ENCODE results near the gene PAF1.

The PAF1 gene

DNA sequence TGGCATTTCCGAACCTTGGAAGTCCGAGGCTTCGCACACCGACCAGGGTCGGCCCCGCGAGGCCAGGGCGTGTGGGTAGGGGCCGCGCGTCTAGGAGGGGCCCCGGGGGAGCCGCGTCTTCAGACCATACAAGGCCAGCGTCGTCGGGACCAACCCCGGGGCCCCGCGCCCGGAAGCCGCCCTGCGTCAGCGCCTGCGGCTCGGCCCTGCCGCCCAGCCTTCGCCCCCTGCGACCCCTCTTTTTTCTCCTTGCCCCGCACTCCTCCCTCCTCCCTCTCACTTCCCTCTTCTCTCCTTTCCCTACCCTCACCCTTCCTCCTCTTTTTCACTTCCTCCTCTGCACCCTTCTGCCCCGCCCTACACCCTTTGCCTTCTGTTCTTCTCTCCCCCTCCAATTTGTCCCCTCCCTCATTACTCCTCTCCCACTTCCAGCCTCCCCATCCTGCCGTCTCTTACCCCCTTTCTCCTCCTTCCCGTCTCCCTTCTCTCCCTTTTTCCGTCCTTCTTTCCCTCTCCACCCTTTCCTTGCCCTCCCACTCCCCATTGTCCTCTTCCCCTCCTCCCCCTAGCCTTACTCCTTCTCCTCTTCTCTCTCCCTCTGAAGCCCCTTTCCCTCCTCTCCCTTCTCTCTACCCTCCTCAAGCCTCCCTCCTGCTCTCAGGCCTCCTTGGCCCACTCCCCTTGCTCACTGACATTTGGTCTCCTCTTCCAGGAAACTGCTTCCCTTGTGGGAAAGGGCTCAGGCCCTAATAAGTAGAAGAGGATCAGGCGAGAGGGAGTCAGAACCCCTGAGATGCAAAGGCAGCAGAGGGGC is 19.3 kb upstream of the PAF1 start:
- peaks cover 49% of the 10 kb centered on the region for H3K4me1 ChIP-seq (ENCODE audit: control insufficient read depth, insufficient read depth, low read length)

DNA sequence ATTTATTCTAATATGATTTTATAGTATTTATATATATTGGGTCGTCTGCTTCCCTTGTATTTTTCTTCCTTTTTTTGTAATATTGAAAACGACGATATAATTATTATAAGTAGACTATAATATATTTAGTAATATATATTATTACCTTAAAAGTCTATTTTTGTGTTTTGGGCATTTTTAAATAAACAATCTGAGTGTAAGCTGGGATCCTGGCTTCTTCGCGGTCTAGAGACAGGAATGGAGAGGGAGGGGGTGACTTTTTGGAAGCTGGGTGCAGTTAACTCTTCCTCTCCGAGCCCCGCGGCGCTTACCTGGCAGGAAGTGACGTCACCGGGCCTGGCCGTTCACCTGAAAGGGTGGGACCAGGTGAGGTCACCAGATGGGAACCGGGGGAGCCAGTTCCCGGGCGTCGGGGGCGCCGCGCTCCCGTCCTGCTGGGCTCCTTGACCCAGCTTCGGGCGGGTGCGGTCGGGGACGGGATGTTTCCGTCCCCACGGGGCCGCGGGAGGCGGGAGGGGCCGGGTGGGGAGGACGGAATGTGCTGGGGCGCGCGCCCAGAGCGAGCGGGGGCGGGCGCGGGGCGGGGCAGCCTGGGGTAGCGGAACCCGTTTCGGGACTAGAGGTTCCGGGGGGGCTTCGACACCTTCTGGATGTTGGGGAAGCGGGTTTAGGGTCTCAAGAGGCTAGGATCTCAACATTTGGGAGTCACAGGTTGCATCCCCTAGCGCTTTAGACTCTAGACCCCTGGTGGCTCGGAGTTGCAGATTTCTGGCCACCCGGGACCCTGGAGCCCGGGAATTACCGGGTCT is 18.5 kb upstream of the PAF1 start:
- H3K4me3 ChIP-seq (ENCODE audit: low read depth, low read length): peak overlapping the region; percentile 94
- no peaks in the 10 kb centered on the region for H3K27me3 ChIP-seq (ENCODE audit: control insufficient read depth, insufficient read depth, low read length)
- H3K9me3 ChIP-seq (ENCODE audit: control insufficient read depth, insufficient read depth, low read depth, low read length): no peaks in the 10 kb centered on the region
- peak overlapping the region; percentile 94 for H3K27ac ChIP-seq (ENCODE audit: low read depth, low read length)
- H3K36me3 ChIP-seq (ENCODE audit: control insufficient read depth, insufficient read depth, low read length): no peaks in the 10 kb centered on the region
- peaks cover 48% of the 10 kb centered on the region for H3K4me1 ChIP-seq (ENCODE audit: control insufficient read depth, insufficient read depth, low read length)
- H3K9ac ChIP-seq (ENCODE audit: low read length): peak overlapping the region; percentile 91

More for the DNA sequence above, 19.3 kb upstream of the PAF1 start:
- H3K9me3 ChIP-seq (ENCODE audit: control insufficient read depth, insufficient read depth, low read depth, low read length): no peaks in the 10 kb centered on the region
- H3K4me3 ChIP-seq (ENCODE audit: low read depth, low read length): peak overlapping the region; percentile 94
- peak overlapping the region; percentile 91 for H3K9ac ChIP-seq (ENCODE audit: low read length)
- peak overlapping the region; percentile 94 for H3K27ac ChIP-seq (ENCODE audit: low read depth, low read length)
- no peaks in the 10 kb centered on the region for H3K27me3 ChIP-seq (ENCODE audit: control insufficient read depth, insufficient read depth, low read length)
- no peaks in the 10 kb centered on the region for H3K36me3 ChIP-seq (ENCODE audit: control insufficient read depth, insufficient read depth, low read length)

DNA sequence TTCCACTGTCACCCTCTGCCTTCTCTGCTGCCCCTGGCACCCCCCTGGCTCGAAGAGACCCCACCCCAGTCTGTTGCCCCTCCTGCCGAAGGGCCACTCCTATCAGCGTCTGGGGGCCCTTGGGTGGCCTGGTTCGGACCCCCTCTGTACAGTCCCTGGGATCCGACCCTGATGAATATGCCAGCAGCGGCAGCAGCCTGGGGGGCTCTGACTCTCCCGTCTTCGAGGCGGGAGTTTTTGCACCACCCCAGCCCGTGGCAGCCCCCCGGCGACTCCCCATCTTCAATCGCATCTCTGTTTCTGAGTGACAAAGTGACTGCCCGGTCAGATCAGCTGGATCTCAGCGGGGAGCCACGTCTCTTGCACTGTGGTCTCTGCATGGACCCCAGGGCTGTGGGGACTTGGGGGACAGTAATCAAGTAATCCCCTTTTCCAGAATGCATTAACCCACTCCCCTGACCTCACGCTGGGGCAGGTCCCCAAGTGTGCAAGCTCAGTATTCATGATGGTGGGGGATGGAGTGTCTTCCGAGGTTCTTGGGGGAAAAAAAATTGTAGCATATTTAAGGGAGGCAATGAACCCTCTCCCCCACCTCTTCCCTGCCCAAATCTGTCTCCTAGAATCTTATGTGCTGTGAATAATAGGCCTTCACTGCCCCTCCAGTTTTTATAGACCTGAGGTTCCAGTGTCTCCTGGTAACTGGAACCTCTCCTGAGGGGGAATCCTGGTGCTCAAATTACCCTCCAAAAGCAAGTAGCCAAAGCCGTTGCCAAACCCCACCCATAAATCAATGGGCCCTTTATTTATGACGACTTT is 17.7 kb upstream of the PAF1 start:
- no peaks in the 10 kb centered on the region for H3K9me3 ChIP-seq (ENCODE audit: control insufficient read depth, insufficient read depth, low read depth, low read length)
- peak overlapping the region; percentile 93 for H3K4me3 ChIP-seq (ENCODE audit: low read depth, low read length)
- peaks cover 48% of the 10 kb centered on the region for H3K4me1 ChIP-seq (ENCODE audit: control insufficient read depth, insufficient read depth, low read length)
- H3K27ac ChIP-seq (ENCODE audit: low read depth, low read length): no peak overlapping the region
- no peaks in the 10 kb centered on the region for H3K27me3 ChIP-seq (ENCODE audit: control insufficient read depth, insufficient read depth, low read length)
- H3K9ac ChIP-seq (ENCODE audit: low read length): peak overlapping the region; percentile 88
- H3K36me3 ChIP-seq (ENCODE audit: control insufficient read depth, insufficient read depth, low read length): no peaks in the 10 kb centered on the region

DNA sequence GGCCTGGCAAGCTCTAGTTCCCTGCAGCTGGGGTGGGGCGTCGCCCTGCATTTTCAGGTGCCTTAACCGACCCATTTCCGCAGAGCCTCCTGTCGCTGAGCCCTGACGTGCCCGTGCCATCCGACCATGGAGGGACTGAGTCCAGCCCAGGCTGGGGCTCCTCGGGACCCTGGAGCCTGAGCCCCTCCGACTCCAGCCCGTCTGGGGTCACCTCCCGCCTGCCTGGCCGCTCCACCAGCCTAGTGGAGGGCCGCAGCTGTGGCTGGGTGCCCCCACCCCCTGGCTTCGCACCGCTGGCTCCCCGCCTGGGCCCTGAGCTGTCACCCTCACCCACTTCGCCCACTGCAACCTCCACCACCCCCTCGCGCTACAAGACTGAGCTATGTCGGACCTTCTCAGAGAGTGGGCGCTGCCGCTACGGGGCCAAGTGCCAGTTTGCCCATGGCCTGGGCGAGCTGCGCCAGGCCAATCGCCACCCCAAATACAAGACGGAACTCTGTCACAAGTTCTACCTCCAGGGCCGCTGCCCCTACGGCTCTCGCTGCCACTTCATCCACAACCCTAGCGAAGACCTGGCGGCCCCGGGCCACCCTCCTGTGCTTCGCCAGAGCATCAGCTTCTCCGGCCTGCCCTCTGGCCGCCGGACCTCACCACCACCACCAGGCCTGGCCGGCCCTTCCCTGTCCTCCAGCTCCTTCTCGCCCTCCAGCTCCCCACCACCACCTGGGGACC is 16.9 kb upstream of the PAF1 start:
- Histone ChIP-seq H3K9ac (ENCODE audit: low read length) (peak overlapping the region; percentile 88), H3K4me1 (ENCODE audit: control insufficient read depth, insufficient read depth, low read length) (peaks cover 48% of the 10 kb centered on the region), H3K36me3 (ENCODE audit: control insufficient read depth, insufficient read depth, low read length) (no peaks in the 10 kb centered on the region), H3K9me3 (ENCODE audit: control insufficient read depth, insufficient read depth, low read depth, low read length) (no peaks in the 10 kb centered on the region), H3K27me3 (ENCODE audit: control insufficient read depth, insufficient read depth, low read length) (no peaks in the 10 kb centered on the region), H3K4me3 (ENCODE audit: low read depth, low read length) (peak overlapping the region; percentile 93), H3K27ac (ENCODE audit: low read depth, low read length) (peak overlapping the region; percentile 2; the same call in 1 of the 2 replicates)

DNA sequence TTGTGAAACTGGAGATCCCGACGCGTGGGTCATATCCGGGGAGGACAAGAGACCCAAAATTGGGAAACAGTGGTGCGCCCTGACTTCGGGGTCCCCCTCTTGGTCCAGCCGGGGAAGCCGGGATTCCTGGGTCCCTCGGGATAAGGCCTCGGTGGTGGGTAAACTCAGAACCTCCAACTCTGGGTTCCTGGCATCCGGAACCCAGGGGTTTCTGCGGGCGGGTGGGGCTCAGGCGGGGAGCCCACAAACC is 16.4 kb upstream of the PAF1 start:
- H3K9ac ChIP-seq (ENCODE audit: low read length): peak overlapping the region; percentile 88
- H3K27ac ChIP-seq (ENCODE audit: low read depth, low read length): peak overlapping the region; percentile 2; the same call in 1 of the 2 replicates
- no peaks in the 10 kb centered on the region for H3K36me3 ChIP-seq (ENCODE audit: control insufficient read depth, insufficient read depth, low read length)
- no peaks in the 10 kb centered on the region for H3K9me3 ChIP-seq (ENCODE audit: control insufficient read depth, insufficient read depth, low read depth, low read length)
- no peaks in the 10 kb centered on the region for H3K27me3 ChIP-seq (ENCODE audit: control insufficient read depth, insufficient read depth, low read length)
- peaks cover 50% of the 10 kb centered on the region for H3K4me1 ChIP-seq (ENCODE audit: control insufficient read depth, insufficient read depth, low read length)
- peak overlapping the region; percentile 93 for H3K4me3 ChIP-seq (ENCODE audit: low read depth, low read length)

DNA sequence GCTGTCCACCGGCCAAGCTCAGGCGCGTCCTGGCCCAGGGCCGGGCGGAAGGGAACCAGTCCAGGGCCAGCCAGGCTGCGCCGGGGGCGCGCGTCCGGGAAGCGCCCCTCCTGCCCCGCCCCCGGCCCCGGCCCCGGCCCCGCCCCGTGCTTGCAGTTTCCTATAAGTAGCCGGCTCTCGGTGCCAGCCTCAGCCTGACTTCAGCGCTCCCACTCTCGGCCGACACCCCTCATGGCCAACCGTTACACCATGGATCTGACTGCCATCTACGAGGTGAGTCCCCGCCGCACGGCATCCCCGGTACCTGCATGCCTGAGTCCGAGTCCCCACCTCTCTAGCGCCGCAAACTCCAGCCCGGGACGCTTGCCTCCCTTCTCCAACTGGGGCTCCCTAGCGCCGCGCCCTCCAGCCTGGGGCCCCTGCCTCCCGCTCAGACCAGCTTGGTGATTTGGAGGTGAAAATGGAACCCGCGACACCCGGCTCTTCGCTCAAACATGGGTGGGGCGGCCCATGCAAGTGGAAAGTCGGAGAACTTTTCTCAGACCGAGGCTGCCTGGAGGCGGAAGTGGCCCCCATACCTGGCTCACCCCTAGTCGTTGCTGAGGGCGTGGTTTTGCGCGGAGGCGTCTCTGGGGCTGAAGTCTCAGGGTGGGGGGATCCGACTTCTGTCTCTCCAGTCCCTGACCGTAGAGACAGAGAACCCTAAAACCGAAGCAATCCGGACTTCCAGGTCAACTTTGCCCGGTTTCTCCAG is 15.9 kb upstream of the PAF1 start, which contains the start of gene ZFP36:
ZFP36 (plus strand) TSS at position 192 of the 754 bp plus-strand sequence; CDS start at position 250, 58 bp downstream.
- H3K27ac ChIP-seq (ENCODE audit: low read depth, low read length): peak within 1 kb of the TSS; percentile 30; the same call in 1 of the 2 replicates
- H3K27me3 ChIP-seq (ENCODE audit: control insufficient read depth, insufficient read depth, low read length): no peaks in the 10 kb centered on the region
- H3K9me3 ChIP-seq (ENCODE audit: control insufficient read depth, insufficient read depth, low read depth, low read length): no peaks in the 10 kb centered on the region
- peak within 1 kb of the TSS; percentile 93 for H3K4me3 ChIP-seq (ENCODE audit: low read depth, low read length)
- peaks cover 55% of the 10 kb centered on the region for H3K4me1 ChIP-seq (ENCODE audit: control insufficient read depth, insufficient read depth, low read length)
- H3K36me3 ChIP-seq (ENCODE audit: control insufficient read depth, insufficient read depth, low read length): no peaks in the 10 kb centered on the region
- peak within 1 kb of the TSS; percentile 88 for H3K9ac ChIP-seq (ENCODE audit: low read length)

DNA sequence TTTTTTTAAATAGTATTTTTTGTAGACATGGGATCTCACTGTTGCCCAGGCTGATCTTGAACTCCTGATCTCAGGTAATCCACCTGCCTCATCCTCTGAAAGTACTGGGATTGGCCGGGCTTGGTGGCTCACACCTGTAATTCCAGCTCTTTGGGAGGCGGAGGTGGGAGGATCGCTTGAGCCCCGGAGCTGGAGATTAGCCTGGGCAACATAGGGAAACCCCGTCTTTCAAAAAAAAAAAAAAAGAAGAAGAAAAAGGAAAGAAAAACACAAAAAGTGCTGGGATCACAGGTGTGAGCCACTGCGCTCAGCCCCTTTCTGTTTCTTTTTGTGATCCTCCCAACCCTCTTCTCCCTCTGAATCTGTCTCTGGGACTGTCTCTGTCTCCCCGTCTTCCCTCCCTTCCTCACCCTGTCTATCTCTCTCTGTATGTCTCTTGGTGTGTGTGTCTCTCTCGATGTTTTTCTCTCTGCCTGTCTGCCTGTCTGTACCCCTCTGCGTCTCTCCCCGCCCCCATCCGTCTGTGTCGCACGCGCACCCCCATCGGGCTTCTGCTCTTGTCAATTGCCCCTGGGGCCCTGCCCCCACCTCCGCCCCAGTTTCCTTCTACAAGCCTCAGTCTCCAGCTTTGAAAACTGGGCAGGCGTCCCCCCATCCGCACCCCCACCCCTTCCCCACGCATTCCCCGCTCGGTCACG is 15.2 kb upstream of the PAF1 start:
- H3K9me3 ChIP-seq (ENCODE audit: control insufficient read depth, insufficient read depth, low read depth, low read length): no peaks in the 10 kb centered on the region
- H3K27ac ChIP-seq (ENCODE audit: low read depth, low read length): 0 out of 2 replicates have a peak overlapping the region, but pooled peaks have one; percentile 18

DNA sequence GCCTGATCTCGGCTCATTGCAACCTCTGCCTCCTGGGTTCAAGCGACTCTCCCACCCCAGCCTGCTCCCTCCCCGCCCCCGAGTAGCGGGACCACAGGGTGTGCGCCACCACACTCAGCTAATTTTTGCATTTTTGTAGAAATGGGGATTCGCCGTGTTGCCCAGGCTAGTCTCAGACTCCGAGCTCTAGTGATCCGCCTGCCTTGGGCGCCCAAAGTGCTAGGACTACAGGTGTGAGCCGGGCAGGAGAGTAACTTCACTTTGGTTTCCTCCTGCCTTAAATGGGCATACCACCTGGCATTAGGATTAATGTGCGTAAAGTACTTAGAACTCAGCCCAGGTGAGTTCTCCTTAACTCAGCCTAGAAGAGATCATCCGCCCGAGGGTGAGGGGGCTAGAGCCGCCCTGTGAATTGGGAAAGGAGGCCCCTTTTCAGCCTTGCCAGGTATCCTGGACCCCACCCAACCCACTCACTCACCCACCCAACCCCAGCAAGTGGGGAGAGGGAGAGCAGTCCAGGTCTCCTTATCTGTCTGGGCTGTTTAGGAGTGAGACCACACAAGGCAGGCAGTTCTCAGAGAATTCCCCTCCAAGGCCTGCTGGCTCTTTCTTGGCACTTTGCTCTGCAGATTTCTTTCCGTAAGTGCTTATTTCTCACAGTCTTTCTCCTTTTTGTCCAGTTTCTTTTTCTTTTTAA is 14.5 kb upstream of the PAF1 start:
- Histone ChIP-seq H3K9me3 (ENCODE audit: control insufficient read depth, insufficient read depth, low read depth, low read length) (no peaks in the 10 kb centered on the region), H3K36me3 (ENCODE audit: control insufficient read depth, insufficient read depth, low read length) (no peaks in the 10 kb centered on the region), H3K9ac (ENCODE audit: low read length) (no peak overlapping the region), H3K4me3 (ENCODE audit: low read depth, low read length) (no peak overlapping the region), H3K4me1 (ENCODE audit: control insufficient read depth, insufficient read depth, low read length) (peaks cover 52% of the 10 kb centered on the region), H3K27ac (ENCODE audit: low read depth, low read length) (no peak overlapping the region), H3K27me3 (ENCODE audit: control insufficient read depth, insufficient read depth, low read length) (no peaks in the 10 kb centered on the region)

More for the DNA sequence above, 15.2 kb upstream of the PAF1 start:
- no peaks in the 10 kb centered on the region for H3K36me3 ChIP-seq (ENCODE audit: control insufficient read depth, insufficient read depth, low read length)
- H3K27me3 ChIP-seq (ENCODE audit: control insufficient read depth, insufficient read depth, low read length): no peaks in the 10 kb centered on the region
- H3K9ac ChIP-seq (ENCODE audit: low read length): peak overlapping the region; percentile 49
- peaks cover 56% of the 10 kb centered on the region for H3K4me1 ChIP-seq (ENCODE audit: control insufficient read depth, insufficient read depth, low read length)
- peak overlapping the region; percentile 93 for H3K4me3 ChIP-seq (ENCODE audit: low read depth, low read length)

Measured in HUES6 (cell line).